ENCODE measurements around the gene SF3B4. TPM values are rescaled to one million over a fixed set of nuclear protein-coding genes. Genes with fewer than 3 reads are reported as not detected.

The SF3B4 gene
- total RNA-seq, 1 donor from 2014 or later = 26.4 TPM

- Histone ChIP-seq H3K27me3 (no peaks in the 10 kb centered on the region), H3K27ac (no peak overlapping the region), H3K9me3 (ENCODE audit: low read depth) (no peaks in the 10 kb centered on the region), H3K36me3 (no peaks in the 10 kb centered on the region), H3K4me2 (no peak overlapping the region), H3K79me2 (ENCODE audit: low read depth) (peaks cover 36% of the 10 kb centered on the region), H4K20me1 (ENCODE audit: low read depth) (peaks cover 8% of the 10 kb centered on the region), H3K9ac (no peak overlapping the region), H3K4me3 (no peak overlapping the region), H2AFZ (replicated peaks) (no peak overlapping the region), H3F3A (ENCODE audit: low read depth) (peaks cover 15% of the 10 kb centered on the region), H3K4me1 (peaks cover 28% of the 10 kb centered on the region)
- no peak for DNase-seq (ENCODE audit: low spot score)
- no peak overlapping the region for H3K4me3 Mint-ChIP-seq
- H3K4me1 Mint-ChIP-seq = peaks cover 36% of the 10 kb centered on the region
- peaks cover 31% of the 10 kb centered on the region for H3K36me3 Mint-ChIP-seq
- no peaks in the 10 kb centered on the region for H3K27me3 Mint-ChIP-seq (ENCODE audit: insufficient read depth, low read depth)
- H3K27ac Mint-ChIP-seq = no peak overlapping the region
- TF ChIP-seq CTCF (IDR thresholded peaks at IDR 0.05) (no peak), EZH2 (IDR thresholded peaks at IDR 0.05) (no peak), EZH2phosphoT487 (IDR thresholded peaks at IDR 0.05) (no peak)
- peaks cover 3% of the 10 kb centered on the region for H3K9me3 Mint-ChIP-seq
These were observed 13.1 kb downstream of the SF3B4 start for GRCh38 chr1:149914545-149914944.

GRCh38 chr1:149906570-149907075 lies 21.0 kb downstream of the SF3B4 start:
- peaks cover 7% of the 10 kb centered on the region for H3K27me3 Mint-ChIP-seq (ENCODE audit: insufficient read depth, low read depth)
- Histone ChIP-seq H3K36me3 (no peaks in the 10 kb centered on the region), H3K4me3 (no peak overlapping the region), H3F3A (ENCODE audit: low read depth) (no peaks in the 10 kb centered on the region), H3K9me3 (ENCODE audit: low read depth) (no peaks in the 10 kb centered on the region), H2AFZ (replicated peaks) (no peak overlapping the region), H3K79me2 (ENCODE audit: low read depth) (no peaks in the 10 kb centered on the region), H4K20me1 (ENCODE audit: low read depth) (no peaks in the 10 kb centered on the region), H3K27me3 (no peaks in the 10 kb centered on the region), H3K9ac (no peak overlapping the region), H3K27ac (no peak overlapping the region), H3K4me1 (no peaks in the 10 kb centered on the region), H3K4me2 (no peak overlapping the region)
- no peaks in the 10 kb centered on the region for H3K9me3 Mint-ChIP-seq
- DNase-seq (ENCODE audit: low spot score) = no peak
- H3K27ac Mint-ChIP-seq = no peak overlapping the region
- no peaks in the 10 kb centered on the region for H3K4me1 Mint-ChIP-seq
- peaks cover 30% of the 10 kb centered on the region for H3K36me3 Mint-ChIP-seq
- no peak overlapping the region for H3K4me3 Mint-ChIP-seq
- TF ChIP-seq EZH2 (IDR thresholded peaks at IDR 0.05) (no peak), EZH2phosphoT487 (IDR thresholded peaks at IDR 0.05) (no peak), CTCF (IDR thresholded peaks at IDR 0.05) (no peak)

- Mint-ChIP-seq H3K27ac (peak overlapping the region; percentile 4), H3K4me3 (no peak overlapping the region)
- no peak for DNase-seq (ENCODE audit: low spot score)
These were observed 23.6 kb downstream of the SF3B4 start for GRCh38 chr1:149903836-149904491.

More at GRCh38 chr1:149903836-149904491, 23.6 kb downstream of the SF3B4 start:
- Mint-ChIP-seq H3K9me3 (peaks cover 3% of the 10 kb centered on the region), H3K4me1 (peaks cover 12% of the 10 kb centered on the region), H3K36me3 (peaks cover 22% of the 10 kb centered on the region), H3K27me3 (ENCODE audit: insufficient read depth, low read depth) (peaks cover 7% of the 10 kb centered on the region)
- Histone ChIP-seq H3K9ac (no peak overlapping the region), H3K9me3 (ENCODE audit: low read depth) (no peaks in the 10 kb centered on the region), H3K27ac (no peak overlapping the region), H3K4me1 (no peaks in the 10 kb centered on the region), H3K27me3 (no peaks in the 10 kb centered on the region), H3K79me2 (ENCODE audit: low read depth) (no peaks in the 10 kb centered on the region), H2AFZ (replicated peaks) (no peak overlapping the region), H4K20me1 (ENCODE audit: low read depth) (no peaks in the 10 kb centered on the region), H3K36me3 (no peaks in the 10 kb centered on the region), H3K4me2 (no peak overlapping the region), H3K4me3 (no peak overlapping the region), H3F3A (ENCODE audit: low read depth) (no peaks in the 10 kb centered on the region)
- TF ChIP-seq EZH2 (IDR thresholded peaks at IDR 0.05) = no peak
- TF ChIP-seq CTCF (IDR thresholded peaks at IDR 0.05) = no peak
- no peak for TF ChIP-seq EZH2phosphoT487 (IDR thresholded peaks at IDR 0.05)
